GM23248 (cell line): ENCODE data around the gene NPFFR1. TPM values are rescaled to one million over a fixed set of nuclear protein-coding genes. Genes with fewer than 3 reads are reported as not detected.
"Not testable (repeated sequence)": the region's sequence is repeated elsewhere in the genome, so short reads cannot be mapped to it uniquely, and the experiment has no call there.

Experiments
- DNase-seq: peaks from one replicate; pipeline ENCODE4 v3.0.0-alpha.2; 2015
- H2AFZ ChIP-seq: fragments of 200-600 bp; sonication (generic); 2 replicates; pipeline ENCODE4 v1.6.1; 2016; ENCODE audit warnings: antibody characterized with exemption
- H3F3A ChIP-seq: fragments of 200-600 bp; sonication (generic); 2 replicates; pipeline ENCODE4 v1.6.1; 2016; ENCODE audit warnings: mild to moderate bottlenecking, antibody characterized with exemption, mixed run types; ENCODE audit not compliant: insufficient read depth
- H3K27ac ChIP-seq: fragments of 200-600 bp; sonication (generic); 2 replicates; pipeline ENCODE4 v1.5.1; 2016; ENCODE audit warnings: mild to moderate bottlenecking
- H3K27me3 ChIP-seq: fragments of 200-600 bp; sonication (generic); replicated peaks from 2 replicates; pipeline ENCODE4 v1.6.1; 2016; ENCODE audit warnings: mild to moderate bottlenecking; ENCODE audit not compliant: insufficient read depth
- H3K36me3 ChIP-seq: fragments of 200-600 bp; sonication (generic); 2 replicates; pipeline ENCODE4 v1.6.1; 2016; ENCODE audit warnings: low read depth, mild to moderate bottlenecking
- H3K4me1 ChIP-seq: fragments of 200-600 bp; sonication (generic); 2 replicates; pipeline ENCODE4 v1.6.1; 2016; ENCODE audit warnings: mild to moderate bottlenecking; ENCODE audit not compliant: insufficient read depth
- H3K4me2 ChIP-seq: fragments of 200-600 bp; sonication (generic); one replicate; pipeline ENCODE4 v1.6.1; 2016; ENCODE audit warnings: mild to moderate bottlenecking; ENCODE audit not compliant: unreplicated experiment
- H3K4me3 ChIP-seq: fragments of 200-600 bp; sonication (generic); 2 replicates; pipeline ENCODE4 v1.5.1; 2016; ENCODE audit warnings: mild to moderate bottlenecking
- H3K79me2 ChIP-seq: fragments of 200-600 bp; sonication (generic); 2 replicates; pipeline ENCODE4 v1.6.1; 2016; ENCODE audit warnings: mild to moderate bottlenecking; ENCODE audit not compliant: insufficient read depth
- H3K9ac ChIP-seq: fragments of 200-600 bp; sonication (generic); 2 replicates; pipeline ENCODE4 v1.6.1; 2016; ENCODE audit warnings: mild to moderate bottlenecking
- H3K9me2 ChIP-seq: fragments of 200-600 bp; sonication (generic); 2 replicates; pipeline ENCODE4 v1.6.1; 2016; ENCODE audit warnings: mixed run types, mild to moderate bottlenecking, moderate library complexity; ENCODE audit not compliant: insufficient read depth
- H3K9me3 ChIP-seq: fragments of 200-600 bp; sonication (generic); one replicate; pipeline ENCODE4 v1.6.1; 2017; ENCODE audit warnings: low read depth
- H4K20me1 ChIP-seq: fragments of 200-600 bp; sonication (generic); 2 replicates; pipeline ENCODE4 v1.6.0; 2016; ENCODE audit not compliant: insufficient read depth
- EZH2 ChIP-seq: fragments of 200-600 bp; sonication (generic); IDR thresholded peaks from 2 replicates; pipeline ENCODE4 v1.6.1; 2018; ENCODE audit warnings: antibody characterized with exemption, mild to moderate bottlenecking; ENCODE audit not compliant: insufficient read depth, poor library complexity, severe bottlenecking
- EZH2phosphoT487 ChIP-seq: fragments of 200-600 bp; sonication (generic); IDR thresholded peaks from 2 replicates; pipeline ENCODE4 v1.6.1; 2018; ENCODE audit warnings: antibody characterized with exemption, moderate library complexity, mild to moderate bottlenecking, low read depth; ENCODE audit not compliant: insufficient read depth
- WGBS, 2 experiments: methylation state at CpG; one replicate each; pipeline ENCODE4 v1.1.6; 2015 to 2017; ENCODE audit warnings: low lambda C conversion rate in 2 of 2, low coverage in 1 of 2; ENCODE audit errors: missing lambda C conversion rate in 2 of 2; 5-methylcytosine and 5-hydroxymethylcytosine counted together
- in situ Hi-C: fragments of 300-500 bp; cut with MboI; formaldehyde crosslinking; loops from 2 replicates; pipeline ENCODE4 v1.15.0; 2020
- polyA plus RNA-seq: library from polyadenylated mRNA; unstranded; fragments of >200 nt; fragmentation: Nextera tagmentation; extraction: Ambion mirVana; gene quantifications from 2 replicates; pipeline ENCODE4 v1.2.1, GENCODE V29; 2016
- total RNA-seq: library from RNA; depleted of rRNA; stranded (reverse); fragments of >200 nt; shearing (Covaris generic); gene quantifications from 2 replicates; pipeline ENCODE4 v1.2.3, GENCODE V29; 2014

Gene NPFFR1
- total and polyA plus RNA-seq, 2 experiments from 2014 or later = not detected

- H2AFZ ChIP-seq = no peak overlapping the region
- H3K9me2 ChIP-seq = no peaks in the 10 kb centered on the region
- no peaks in the 10 kb centered on the region for H3K79me2 ChIP-seq
- DNase-seq = no peak
- H3K36me3 ChIP-seq = no peaks in the 10 kb centered on the region
- WGBS, 2 experiments = 84 to 87% methylated on average over 11 of the region's 11 CpGs
- no peaks in the 10 kb centered on the region for H3K9me3 ChIP-seq
- in situ Hi-C loops = no loop called here
- H3K4me2 ChIP-seq = no peak overlapping the region
- H3K27me3 ChIP-seq = peaks cover 61% of the 10 kb centered on the region
- H3K4me3 ChIP-seq = no peak overlapping the region
- H3K27ac ChIP-seq = no peak overlapping the region
- H3F3A ChIP-seq = no peaks in the 10 kb centered on the region
- no peaks in the 10 kb centered on the region for H4K20me1 ChIP-seq
- TF ChIP-seq EZH2 = no peak
- TF ChIP-seq EZH2phosphoT487 = no peak
- no peak overlapping the region for H3K9ac ChIP-seq
- H3K4me1 ChIP-seq = no peaks in the 10 kb centered on the region
Observed at GRCh38 chr10:70250961-70251680, 32.7 kb downstream of the NPFFR1 start.

- Histone ChIP-seq H4K20me1 (no peaks in the 10 kb centered on the region), H2AFZ (no peak overlapping the region), H3K4me3 (no peak overlapping the region), H3K27ac (no peak overlapping the region), H3K27me3 (peaks cover 53% of the 10 kb centered on the region), H3K79me2 (no peaks in the 10 kb centered on the region), H3F3A (no peaks in the 10 kb centered on the region), H3K4me2 (no peak overlapping the region), H3K9me3 (no peaks in the 10 kb centered on the region), H3K4me1 (no peaks in the 10 kb centered on the region), H3K9ac (no peak overlapping the region), H3K36me3 (no peaks in the 10 kb centered on the region), H3K9me2 (no peaks in the 10 kb centered on the region)
- 38 to 46% methylated on average over 6 of the region's 6 CpGs for WGBS, 2 experiments
- in situ Hi-C loops = no loop called here
- TF ChIP-seq EZH2phosphoT487 (no peak), EZH2 (no peak)
- DNase-seq = no peak
Observed at GRCh38 chr10:70247360-70247759, 36.4 kb downstream of the NPFFR1 start.

- Histone ChIP-seq H3K79me2 (no peaks in the 10 kb centered on the region), H3K27me3 (peaks cover 33% of the 10 kb centered on the region), H3K27ac (no peak overlapping the region), H3F3A (no peaks in the 10 kb centered on the region), H2AFZ (no peak overlapping the region), H3K9ac (no peak overlapping the region), H4K20me1 (no peaks in the 10 kb centered on the region), H3K9me3 (no peaks in the 10 kb centered on the region), H3K4me1 (no peaks in the 10 kb centered on the region), H3K9me2 (no peaks in the 10 kb centered on the region), H3K4me2 (no peak overlapping the region), H3K36me3 (no peaks in the 10 kb centered on the region), H3K4me3 (no peak overlapping the region)
- 91 to 94% methylated on average over 3 of the region's 3 CpGs for WGBS, 2 experiments
- no peak for DNase-seq
- in situ Hi-C loops = no loop called here
- no peak for TF ChIP-seq EZH2phosphoT487
- TF ChIP-seq EZH2 = no peak
Observed at GRCh38 chr10:70241081-70241480, 42.7 kb downstream of the NPFFR1 start.

- H2AFZ ChIP-seq, H3K79me2 ChIP-seq, H3K9me2 ChIP-seq, H3K9me3 ChIP-seq, H4K20me1 ChIP-seq, H3K36me3 ChIP-seq, H3F3A ChIP-seq, in situ Hi-C loops, H3K27ac ChIP-seq, H3K4me3 ChIP-seq, DNase-seq, H3K4me1 ChIP-seq, H3K9ac ChIP-seq, H3K4me2 ChIP-seq: not testable (repeated sequence)
- peaks cover 23% of the 10 kb centered on the region for H3K27me3 ChIP-seq
- WGBS, 2 experiments = 88 to 90% methylated on average over 7 to 20 of the region's 21 CpGs
Observed at GRCh38 chr10:70239986-70240385, 43.8 kb downstream of the NPFFR1 start.

GRCh38 chr10:70239077-70239976 is 44.5 kb downstream of the NPFFR1 start:
- peaks cover 15% of the 10 kb centered on the region for H3F3A ChIP-seq
- 88 to 95% methylated on average over 7 to 55 of the region's 55 CpGs for WGBS, 2 experiments
- peaks cover 16% of the 10 kb centered on the region for H3K27me3 ChIP-seq
- H3K9ac ChIP-seq, H2AFZ ChIP-seq, H3K4me3 ChIP-seq, H3K9me2 ChIP-seq, H3K36me3 ChIP-seq, in situ Hi-C loops, H3K9me3 ChIP-seq, DNase-seq, H3K79me2 ChIP-seq, H4K20me1 ChIP-seq, H3K27ac ChIP-seq, H3K4me2 ChIP-seq: not testable (repeated sequence)
- peaks cover 12% of the 10 kb centered on the region for H3K4me1 ChIP-seq

- H3K27me3 ChIP-seq, H2AFZ ChIP-seq, H3K27ac ChIP-seq, H3K79me2 ChIP-seq, H3K9me3 ChIP-seq, H3K9ac ChIP-seq, DNase-seq, H4K20me1 ChIP-seq, H3K9me2 ChIP-seq, H3K4me3 ChIP-seq, H3K4me2 ChIP-seq, H3K36me3 ChIP-seq, in situ Hi-C loops: not testable (repeated sequence)
- H3K4me1 ChIP-seq = peaks cover 18% of the 10 kb centered on the region
- peaks cover 18% of the 10 kb centered on the region for H3F3A ChIP-seq
- WGBS, 2 experiments = 72 to 76% methylated on average over 6 of the region's 6 CpGs
Observed at GRCh38 chr10:70237958-70238536, 45.8 kb downstream of the NPFFR1 start.
